MM.1S (cell line): Measurements from ENCODE around the gene POLG2.

ENCODE experiments used
- DNase-seq: peaks from one replicate; pipeline ENCODE4 v3.0.0-alpha.2; 2015
- H2AFZ ChIP-seq: fragments of 300-600 bp; sonication (generic); 2 replicates; pipeline ENCODE4 v1.6.0; 2016; ENCODE audit warnings: antibody characterized with exemption, low read length
- H3F3A ChIP-seq: fragments of 300-600 bp; sonication (generic); 2 replicates; pipeline ENCODE4 v1.6.1; 2016; ENCODE audit warnings: mild to moderate bottlenecking, antibody characterized with exemption, low read length, moderate library complexity, mixed read lengths; ENCODE audit not compliant: insufficient read depth
- H3K27ac ChIP-seq: fragments of 300-600 bp; sonication (generic); 2 replicates; pipeline ENCODE4 v1.5.1; 2016; ENCODE audit warnings: mild to moderate bottlenecking, low read length
- H3K27me3 ChIP-seq: fragments of 300-600 bp; sonication (generic); replicated peaks from 2 replicates; pipeline ENCODE4 v1.6.0; 2016; ENCODE audit warnings: low read length; ENCODE audit not compliant: insufficient read depth
- H3K36me3 ChIP-seq: fragments of 300-600 bp; sonication (generic); replicated peaks from 2 replicates; pipeline ENCODE4 v1.6.1; 2016; ENCODE audit warnings: mild to moderate bottlenecking, low read length, mixed read lengths; ENCODE audit not compliant: insufficient read depth
- H3K4me1 ChIP-seq: fragments of 300-600 bp; sonication (generic); 2 replicates; pipeline ENCODE4 v1.6.1; 2016; ENCODE audit warnings: low read length, mixed read lengths
- H3K4me2 ChIP-seq: fragments of 300-600 bp; sonication (generic); 2 replicates; pipeline ENCODE4 v1.6.0; 2016; ENCODE audit warnings: low read depth, low read length
- H3K4me3 ChIP-seq: fragments of 300-600 bp; sonication (generic); 2 replicates; pipeline ENCODE4 v1.5.1; 2016; ENCODE audit warnings: low read length, mixed read lengths
- H3K79me2 ChIP-seq: fragments of 300-600 bp; sonication (generic); 2 replicates; pipeline ENCODE4 v1.6.1; 2016; ENCODE audit warnings: mixed run types, low read length, mixed read lengths
- H3K9ac ChIP-seq: fragments of 300-600 bp; sonication (generic); 2 replicates; pipeline ENCODE4 v1.6.1; 2016; ENCODE audit warnings: low read length, mixed read lengths
- H3K9me2 ChIP-seq: fragments of 300-600 bp; sonication (generic); replicated peaks from 2 replicates; pipeline ENCODE4 v1.6.1; 2016; ENCODE audit warnings: mild to moderate bottlenecking, low read length, mixed read lengths; ENCODE audit not compliant: insufficient read depth
- H3K9me3 ChIP-seq: fragments of 300-600 bp; sonication (generic); replicated peaks from 2 replicates; pipeline ENCODE4 v1.6.1; 2016; ENCODE audit warnings: mild to moderate bottlenecking, low read length, mixed read lengths; ENCODE audit not compliant: insufficient read depth
- H4K20me1 ChIP-seq: fragments of 300-600 bp; sonication (generic); 2 replicates; pipeline ENCODE4 v1.6.1; 2016; ENCODE audit warnings: mild to moderate bottlenecking, low read length, moderate library complexity, mixed read lengths; ENCODE audit not compliant: insufficient read depth
- CTCF ChIP-seq: fragments of 300-600 bp; sonication (generic); IDR thresholded peaks from 2 replicates; pipeline ENCODE4 v1.5.1; 2016; ENCODE audit warnings: antibody characterized with exemption, low read length, mixed read lengths
- EZH2 ChIP-seq: fragments of 300-600 bp; sonication (generic); optimal IDR thresholded peaks from 2 replicates; pipeline ENCODE3; 2017; ENCODE audit warnings: low read depth, mild to moderate bottlenecking, antibody characterized with exemption, low read length, mixed read lengths
- EZH2phosphoT487 ChIP-seq: fragments of 300-600 bp; sonication (generic); IDR thresholded peaks from 2 replicates; pipeline ENCODE4 v1.6.1; 2018; ENCODE audit warnings: antibody characterized with exemption, low read length

POLG2 gene

GRCh38 chr17:64496786-64497564 is at the start of gene POLG2:
Gene POLG2, minus strand, starts transcription at chr17:64497054. Its CDS starts 86 bp downstream, at chr17:64496968.
- Histone ChIP-seq H3K9me3 (no peaks in the 10 kb centered on the region), H4K20me1 (peaks cover 16% of the 10 kb centered on the region), H3K4me1 (peaks cover 30% of the 10 kb centered on the region), H2AFZ (peak within 1 kb of the TSS; percentile 92), H3K4me2 (peak within 1 kb of the TSS; percentile 89), H3K79me2 (peaks cover 52% of the 10 kb centered on the region), H3K9me2 (no peaks in the 10 kb centered on the region), H3K36me3 (peaks cover 17% of the 10 kb centered on the region), H3K27me3 (no peaks in the 10 kb centered on the region), H3K27ac (peak within 1 kb of the TSS; percentile 86), H3K4me3 (peak within 1 kb of the TSS; percentile 89), H3K9ac (peak within 1 kb of the TSS; percentile 51), H3F3A (peaks cover 57% of the 10 kb centered on the region)
- TF ChIP-seq EZH2 (no peak), CTCF (peak; percentile 68), EZH2phosphoT487 (no peak)
- peak; percentile 95 for DNase-seq

GRCh38 chr17:64544742-64545141 is 47.9 kb upstream of the POLG2 start:
- no peaks in the 10 kb centered on the region for H4K20me1 ChIP-seq
- no peak for TF ChIP-seq EZH2
- no peak for TF ChIP-seq CTCF
- TF ChIP-seq EZH2phosphoT487, result no peak
- 0 out of 2 replicates have a peak, but pooled peaks cover 3% of the 10 kb centered on the region for H3F3A ChIP-seq
- H3K9me2 ChIP-seq, result no peaks in the 10 kb centered on the region
- no peak overlapping the region for H3K9ac ChIP-seq
- no peak overlapping the region for H3K4me2 ChIP-seq
- no peak for DNase-seq
- no peak overlapping the region for H2AFZ ChIP-seq
- H3K4me1 ChIP-seq, result no peaks in the 10 kb centered on the region
- H3K79me2 ChIP-seq, result no peaks in the 10 kb centered on the region
- H3K27me3 ChIP-seq, result no peaks in the 10 kb centered on the region
- H3K4me3 ChIP-seq, result no peak overlapping the region
- no peaks in the 10 kb centered on the region for H3K9me3 ChIP-seq
- H3K27ac ChIP-seq, result no peak overlapping the region
- no peaks in the 10 kb centered on the region; the same call in 1 of the 2 replicates for H3K36me3 ChIP-seq

- Histone ChIP-seq H3K36me3 (no peaks in the 10 kb centered on the region; the same call in 1 of the 2 replicates), H3K4me1 (no peaks in the 10 kb centered on the region), H3K9ac (no peak overlapping the region), H3K4me2 (no peak overlapping the region), H3K9me2 (no peaks in the 10 kb centered on the region), H3F3A (no peaks in the 10 kb centered on the region), H3K79me2 (no peaks in the 10 kb centered on the region), H2AFZ (no peak overlapping the region), H3K9me3 (no peaks in the 10 kb centered on the region), H3K27me3 (no peaks in the 10 kb centered on the region), H4K20me1 (no peaks in the 10 kb centered on the region), H3K4me3 (no peak overlapping the region), H3K27ac (no peak overlapping the region)
- DNase-seq, result no peak
- TF ChIP-seq CTCF, result no peak
- no peak for TF ChIP-seq EZH2
- no peak for TF ChIP-seq EZH2phosphoT487
These were observed 43.4 kb upstream of the POLG2 start for GRCh38 chr17:64540118-64540776.
